ENCODE results near the gene STAT4.

The STAT4 gene

GRCh38 chr2:191041418-191042161 lies 109.2 kb downstream of the STAT4 start:
- DNase-seq: no peak

- no peak for DNase-seq
Measured at GRCh38 chr2:191039616-191040015, 111.2 kb downstream of the STAT4 start.

GRCh38 chr2:191038741-191039140 lies 112.1 kb downstream of the STAT4 start:
- no peak for DNase-seq

- DNase-seq: peak; percentile 58 to 80
Measured at GRCh38 chr2:191038241-191038725, 112.5 kb downstream of the STAT4 start.

GRCh38 chr2:191037351-191037750 lies 113.4 kb downstream of the STAT4 start:
- no peak for DNase-seq

GRCh38 chr2:191036363-191036762 lies 114.4 kb downstream of the STAT4 start:
- no peak for DNase-seq

- no peak for DNase-seq
Measured at GRCh38 chr2:191032588-191033429, 118.0 kb downstream of the STAT4 start.

- no peak for DNase-seq
Measured at GRCh38 chr2:191031256-191031655, 119.5 kb downstream of the STAT4 start.

GRCh38 chr2:191030521-191031154 lies 120.2 kb downstream of the STAT4 start:
- peak; percentile 37 to 76 for DNase-seq

- DNase-seq: peak in 1 of 2 donors; percentile 57
Measured at GRCh38 chr2:191029280-191029950, 121.4 kb downstream of the STAT4 start.

GRCh38 chr2:191026377-191026776 lies 124.4 kb downstream of the STAT4 start:
- no peak for DNase-seq

GRCh38 chr2:191025135-191025534 lies 125.7 kb downstream of the STAT4 start:
- no peak for DNase-seq

- DNase-seq: peak in 1 of 2 donors; percentile 56
Measured at GRCh38 chr2:191023235-191023679, 127.5 kb downstream of the STAT4 start.

- peak; percentile 36 to 41 for DNase-seq
Measured at GRCh38 chr2:191020742-191021381, 129.9 kb downstream of the STAT4 start.

GRCh38 chr2:191020221-191020741 lies 130.5 kb downstream of the STAT4 start:
- peak; percentile 96 for DNase-seq

- DNase-seq: no peak
Measured at GRCh38 chr2:191019376-191019775, 131.4 kb downstream of the STAT4 start.

- DNase-seq: no peak
Measured at GRCh38 chr2:191018643-191019119, 132.1 kb downstream of the STAT4 start.

- DNase-seq: no peak
Measured at GRCh38 chr2:191018048-191018447, 132.7 kb downstream of the STAT4 start.

- DNase-seq: no peak
Measured at GRCh38 chr2:191015831-191016230, 135.0 kb downstream of the STAT4 start.

- peak in 1 of 2 donors; percentile 51 for DNase-seq
Measured at GRCh38 chr2:191015239-191015638, 135.6 kb downstream of the STAT4 start.

- no peak for DNase-seq
Measured at GRCh38 chr2:191014653-191015020, 136.2 kb downstream of the STAT4 start.
